GM11168 (cell line): Measurements from ENCODE around the gene DDX3X.
"Not testable (repeated sequence)": the region's sequence is repeated elsewhere in the genome, so short reads cannot be mapped to it uniquely, and the experiment has no call there.

Experiments
- in situ Hi-C: fragments of 300-500 bp; cut with MboI; formaldehyde crosslinking; loops from one replicate; pipeline ENCODE4 v1.12.0; 2022; ENCODE audit warnings: low sequenced_read_pairs; ENCODE audit not compliant: unreplicated experiment

DDX3X gene

DNA sequence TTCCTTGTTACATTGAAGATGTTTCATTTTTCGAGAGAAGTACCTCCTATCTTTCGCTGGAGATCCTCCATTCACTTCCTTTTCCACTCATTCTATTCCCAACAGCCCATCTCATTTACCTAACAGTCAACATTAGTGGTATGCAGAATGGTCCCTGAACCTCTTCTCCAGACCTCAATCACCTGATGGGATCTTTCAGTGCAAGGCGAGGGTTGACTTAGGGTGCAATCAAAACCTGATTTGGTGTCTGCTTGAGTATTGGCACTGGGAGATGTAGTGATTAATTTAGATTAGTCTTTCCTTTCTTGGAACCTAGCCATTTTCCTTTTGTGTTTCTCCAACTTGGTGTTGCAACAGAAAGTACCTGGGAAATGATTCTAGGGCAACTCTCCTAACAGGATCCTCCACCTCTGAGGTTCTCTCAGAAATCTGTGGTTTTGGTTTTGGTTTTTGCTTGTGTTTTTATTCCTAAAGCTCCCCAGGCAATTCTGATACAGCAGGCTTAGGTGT is 18.4 kb downstream of the DDX3X start:
- in situ Hi-C loops = no loop called here

DNA sequence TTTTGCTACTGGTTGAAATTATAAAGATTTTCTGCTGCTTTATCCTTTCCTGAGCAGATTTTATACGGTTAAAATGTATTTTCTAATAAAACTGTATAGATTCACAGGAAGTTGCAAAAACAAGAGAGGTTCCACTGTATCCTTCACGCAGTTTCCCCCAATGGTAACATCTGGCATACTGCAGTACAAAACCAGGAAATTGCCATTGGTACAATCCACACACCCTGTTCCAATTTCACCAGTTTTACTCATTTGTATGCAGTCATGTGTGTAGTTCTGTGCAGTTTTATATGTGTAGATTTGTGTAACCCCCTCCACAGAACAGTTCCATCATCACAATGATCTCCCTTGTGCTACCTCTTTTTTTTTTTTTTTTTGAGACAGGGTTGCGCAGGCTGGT is 20.0 kb downstream of the DDX3X start:
- in situ Hi-C loops = no loop called here

DNA sequence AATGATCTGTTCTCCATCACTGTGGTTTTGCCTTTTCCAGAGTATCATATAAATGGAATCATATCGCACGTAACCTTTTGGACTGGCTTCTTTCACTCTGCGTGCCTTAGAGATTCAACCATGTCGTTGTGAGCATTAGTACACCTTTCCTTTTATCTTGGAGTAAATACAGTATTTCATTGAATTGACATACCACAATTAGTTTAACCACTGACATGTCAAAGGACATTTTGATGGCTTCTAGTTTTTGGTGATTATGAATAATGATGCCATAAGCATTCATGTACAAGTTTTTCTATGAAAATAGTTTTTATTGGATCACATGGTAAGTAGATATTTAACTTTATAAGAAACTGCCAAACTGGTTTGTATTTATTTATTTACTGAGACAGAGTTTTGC is 35.2 kb downstream of the DDX3X start:
- in situ Hi-C loops = no loop called here

DNA sequence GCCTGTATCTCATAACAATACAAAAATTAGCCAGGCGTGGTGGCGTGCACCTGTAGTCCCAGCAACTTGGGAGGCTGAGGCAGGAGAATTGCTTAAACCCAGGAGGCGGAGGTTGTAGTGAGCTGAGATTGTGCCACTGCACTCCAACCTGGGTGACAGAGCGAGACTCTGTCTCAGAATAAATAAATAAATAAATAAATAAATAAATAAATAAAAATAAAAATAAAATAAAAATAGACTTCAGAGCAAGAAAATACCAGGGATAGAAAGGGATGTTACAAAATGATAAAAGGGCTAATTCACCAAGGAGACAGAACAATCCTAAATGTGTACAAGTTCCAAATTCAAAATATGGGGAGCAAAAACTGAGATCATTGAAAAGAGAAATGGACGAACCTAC is 37.6 kb downstream of the DDX3X start:
- in situ Hi-C loops = not testable (repeated sequence)

DNA sequence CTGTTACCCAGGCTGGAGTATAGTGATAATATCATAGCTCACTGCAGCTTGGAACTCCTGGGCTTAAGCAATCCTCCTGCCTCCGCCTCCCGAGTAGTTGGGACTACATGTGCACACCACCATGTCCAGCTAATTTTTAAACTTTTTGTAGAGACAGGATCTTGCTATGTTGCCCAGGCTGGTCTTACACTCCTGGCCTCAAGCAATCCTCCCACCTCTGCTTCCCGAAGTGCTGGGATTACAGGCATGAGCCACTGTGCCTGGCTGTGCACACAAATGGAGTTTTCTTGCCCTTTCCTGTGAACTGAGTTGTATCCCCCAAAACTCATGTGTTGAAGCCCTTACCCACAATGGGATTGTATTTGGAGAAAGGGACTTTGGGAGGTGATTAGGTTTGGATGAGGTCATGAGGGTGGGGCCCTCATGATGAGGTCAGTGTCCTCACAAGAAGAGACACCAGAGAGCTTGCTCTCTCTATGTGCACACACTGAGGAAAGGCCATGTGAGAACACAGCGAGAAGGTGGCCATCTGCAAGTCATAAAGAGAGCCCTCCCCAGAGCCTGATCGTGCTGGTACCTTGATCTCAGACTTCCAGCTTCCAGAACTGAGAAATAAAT is 40.1 kb downstream of the DDX3X start:
- in situ Hi-C loops = no loop called here

DNA sequence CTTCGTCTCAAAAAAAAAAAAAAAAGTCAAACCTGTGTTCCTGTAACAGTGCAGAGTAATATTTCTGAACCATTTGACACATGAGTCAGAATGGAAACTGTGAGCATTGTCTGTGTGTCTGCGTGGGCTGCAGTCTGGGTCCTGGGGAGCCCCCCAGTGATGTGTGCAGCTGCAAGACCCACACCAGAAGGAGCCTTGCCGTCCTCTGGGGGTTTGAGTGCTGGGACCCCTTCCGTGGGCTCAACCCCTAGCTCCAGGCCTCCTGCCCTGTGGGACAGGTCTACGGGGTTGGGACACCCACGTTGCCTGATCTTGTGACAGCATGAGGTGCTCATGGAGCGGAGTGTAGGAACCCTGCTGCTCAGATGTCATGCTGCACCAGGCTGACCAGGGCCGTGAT is 43.7 kb downstream of the DDX3X start:
- in situ Hi-C loops = no loop called here

DNA sequence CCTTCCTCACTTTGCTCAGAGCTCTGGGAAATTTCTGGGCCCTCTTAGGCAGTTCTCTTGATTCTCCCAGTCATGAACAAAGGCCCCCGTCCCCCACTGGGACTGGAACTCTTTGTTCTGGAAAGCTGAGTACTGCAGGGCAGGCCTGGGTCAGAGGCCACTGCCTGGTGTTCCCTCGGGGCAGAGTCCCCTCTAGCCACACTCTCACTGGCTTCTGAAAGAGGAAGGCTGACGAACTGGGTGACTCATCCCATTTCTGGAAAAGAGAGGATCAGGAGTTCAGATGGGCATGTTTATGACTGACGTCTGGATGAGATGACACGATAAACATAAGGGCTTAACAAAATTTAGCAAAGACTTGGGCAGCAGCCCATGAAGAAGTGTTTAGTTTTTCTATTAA is 47.7 kb downstream of the DDX3X start:
- in situ Hi-C loops = no loop called here

DNA sequence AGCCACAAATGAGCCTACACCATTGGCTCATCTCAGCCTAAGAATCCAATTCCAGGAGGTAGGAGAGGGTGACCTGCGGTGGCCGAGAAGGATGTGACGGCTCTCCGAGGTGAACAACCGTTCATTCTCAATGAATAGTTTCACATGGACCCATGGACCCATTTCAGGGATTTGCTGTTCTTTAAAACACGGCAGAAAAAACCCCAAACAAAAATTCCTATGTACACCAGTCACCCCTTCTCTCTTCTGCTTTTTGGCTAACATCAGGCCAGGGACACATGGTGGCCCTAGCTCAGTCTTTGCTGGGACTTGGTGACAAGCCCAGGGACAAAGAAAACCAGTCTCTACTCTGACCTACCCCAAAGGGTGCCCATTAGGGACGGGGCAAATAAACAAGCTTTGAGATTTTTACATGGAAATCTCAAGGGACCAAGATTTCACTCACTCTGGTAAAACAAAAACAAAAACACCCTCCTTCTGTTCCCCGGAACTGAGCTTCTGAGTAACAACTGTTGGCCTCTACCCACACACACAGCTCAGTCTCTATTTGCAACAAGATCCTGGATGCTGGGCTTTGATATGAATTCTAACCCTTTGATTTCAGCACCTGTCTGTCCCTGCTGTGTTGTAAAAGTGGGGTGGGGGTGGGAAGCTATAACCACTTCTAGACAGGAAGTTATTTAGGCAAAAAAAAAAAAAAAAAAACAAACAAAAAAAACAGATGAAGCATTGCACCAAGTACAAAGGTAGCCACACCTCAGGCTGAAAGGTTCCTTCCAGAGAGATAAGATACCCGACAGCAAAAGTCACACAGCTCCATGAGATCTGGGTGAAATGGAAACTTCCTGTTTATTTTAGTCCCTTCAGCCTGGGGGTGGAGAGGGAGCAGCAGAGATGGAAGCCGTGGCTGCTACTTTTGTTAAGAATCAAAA is 49.0 kb downstream of the DDX3X start:
- in situ Hi-C loops = no loop called here

DNA sequence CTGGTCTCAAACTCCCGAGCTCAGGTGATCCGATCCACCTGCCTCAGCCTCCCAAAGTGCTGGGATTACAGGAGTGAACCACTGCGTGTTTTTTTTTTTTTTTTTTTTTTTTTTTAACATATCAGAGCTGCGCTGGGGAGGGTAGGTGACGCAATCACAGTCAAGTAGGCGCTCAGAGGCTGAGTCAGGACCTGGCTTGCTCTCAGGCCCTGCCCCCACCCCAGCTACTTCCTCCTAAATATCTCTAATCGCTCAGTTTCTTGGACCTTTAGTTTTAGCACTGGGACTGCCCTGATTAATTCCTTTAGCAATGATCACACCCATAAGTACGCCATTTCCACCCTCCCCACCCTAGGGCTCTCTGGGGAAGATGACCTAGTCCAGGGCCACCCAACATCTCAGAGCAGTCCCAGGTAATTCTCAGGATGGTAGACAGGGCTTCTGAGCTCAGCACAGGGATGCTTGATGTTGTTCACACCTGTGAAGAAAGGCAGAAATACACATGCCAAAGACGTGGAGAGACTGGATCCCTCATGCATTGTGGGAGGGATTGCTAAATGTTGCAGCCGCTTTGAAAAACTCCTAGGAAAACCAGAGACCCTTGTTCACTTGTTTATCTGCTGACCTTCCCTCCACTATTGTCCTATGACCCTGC is 50.2 kb downstream of the DDX3X start:
- in situ Hi-C loops = no loop called here

DNA sequence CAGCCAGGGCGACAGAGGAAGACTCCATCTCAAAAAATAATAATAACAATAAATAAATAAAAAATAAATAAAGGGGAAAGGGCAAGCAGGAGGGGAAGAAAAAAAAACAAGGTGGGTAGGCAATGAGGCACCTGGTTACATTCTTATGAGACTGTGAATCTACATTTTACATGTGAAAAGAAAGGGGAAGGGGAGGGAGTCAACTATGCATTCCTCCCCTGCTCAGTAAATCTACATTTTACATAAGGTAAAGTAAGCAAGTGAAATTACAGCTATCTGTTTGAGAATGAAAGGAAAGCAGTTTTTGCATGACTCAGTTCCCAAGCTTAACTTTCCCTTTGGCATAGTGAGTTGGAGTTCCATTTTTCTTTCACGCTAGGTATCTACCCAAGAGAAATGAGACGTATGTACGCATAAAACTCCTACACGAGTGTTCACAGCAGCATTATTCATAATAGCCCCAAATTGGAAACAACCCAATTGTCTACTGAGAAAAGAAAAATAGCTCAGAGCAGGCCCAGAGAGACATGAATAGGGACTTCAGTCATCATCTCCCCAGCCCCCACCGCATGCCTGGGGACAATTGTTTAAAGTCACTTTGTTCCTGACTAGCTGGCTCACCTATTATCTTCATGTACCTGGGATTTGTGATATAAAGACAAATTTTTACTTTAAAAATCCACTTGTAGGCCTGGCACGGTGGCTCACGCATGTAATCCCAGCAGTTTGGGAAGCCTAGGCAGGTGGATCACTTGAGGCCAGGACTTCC is 52.4 kb downstream of the DDX3X start:
- in situ Hi-C loops = no loop called here

DNA sequence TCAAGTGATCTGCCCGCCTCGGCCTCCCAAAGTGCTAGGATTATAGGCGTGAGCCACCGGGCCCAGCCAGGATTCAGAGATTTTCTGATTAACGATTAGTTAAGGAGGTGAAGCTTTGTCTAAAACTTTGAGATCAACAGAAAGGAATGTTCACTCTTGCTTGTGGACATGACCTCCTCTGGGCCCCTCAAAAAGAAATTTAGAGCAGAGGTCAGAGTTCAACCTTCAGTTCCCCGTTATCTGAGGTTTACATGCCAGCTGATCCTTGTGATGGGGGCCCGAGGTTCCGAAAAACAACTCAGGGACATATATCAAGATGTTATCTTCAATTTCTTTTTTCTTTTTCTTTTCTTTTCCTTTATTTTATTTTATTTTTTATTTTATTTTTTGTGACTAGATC is 54.6 kb downstream of the DDX3X start:
- in situ Hi-C loops = no loop called here

DNA sequence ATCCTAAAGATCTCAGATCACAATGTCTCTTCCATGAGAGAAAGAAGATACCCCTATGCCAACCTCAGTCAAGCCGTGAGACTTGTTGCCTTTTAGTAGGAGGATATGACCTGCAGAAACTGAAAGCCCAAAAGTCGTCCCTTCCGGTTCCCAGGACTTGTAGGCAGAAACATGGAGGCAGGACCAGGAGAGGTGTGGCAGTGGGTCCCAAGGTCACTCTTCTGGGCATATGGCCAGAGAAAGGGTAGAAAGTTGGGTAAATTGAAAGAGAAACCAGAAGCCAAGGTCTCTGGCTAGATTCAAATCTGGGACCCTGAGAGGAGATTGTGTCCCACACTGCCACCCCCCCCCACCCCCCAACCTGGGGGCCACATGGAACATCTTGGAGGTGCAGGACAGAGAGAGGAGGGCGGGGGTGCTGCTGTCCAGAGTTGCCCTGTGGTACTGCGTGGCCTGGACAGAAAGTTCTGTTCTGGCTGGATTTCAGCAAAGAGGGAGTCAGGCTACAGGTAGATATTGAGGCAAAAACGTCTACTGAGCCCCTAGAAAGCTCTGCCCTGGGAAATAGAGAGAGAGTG is 55.4 kb downstream of the DDX3X start:
- in situ Hi-C loops = no loop called here

DNA sequence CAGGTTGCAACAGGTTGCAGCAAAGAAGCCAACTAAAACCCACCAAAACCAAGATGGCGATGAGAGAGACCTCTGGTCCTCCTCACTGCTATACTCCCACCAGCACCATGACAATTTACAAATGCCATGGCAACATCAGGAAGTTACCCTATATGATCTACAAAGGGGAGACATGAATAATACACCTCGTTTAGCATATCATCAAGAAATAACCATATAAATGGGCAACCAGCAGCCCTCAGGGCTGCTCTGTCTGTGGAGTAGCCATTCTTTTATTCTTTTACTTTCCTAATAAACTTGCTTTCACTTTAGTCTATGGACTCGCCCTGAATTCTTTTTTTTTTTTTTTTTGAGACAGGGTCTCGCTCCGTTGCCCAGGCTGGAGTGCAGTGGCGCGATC is 56.6 kb downstream of the DDX3X start:
- in situ Hi-C loops = not testable (repeated sequence)

DNA sequence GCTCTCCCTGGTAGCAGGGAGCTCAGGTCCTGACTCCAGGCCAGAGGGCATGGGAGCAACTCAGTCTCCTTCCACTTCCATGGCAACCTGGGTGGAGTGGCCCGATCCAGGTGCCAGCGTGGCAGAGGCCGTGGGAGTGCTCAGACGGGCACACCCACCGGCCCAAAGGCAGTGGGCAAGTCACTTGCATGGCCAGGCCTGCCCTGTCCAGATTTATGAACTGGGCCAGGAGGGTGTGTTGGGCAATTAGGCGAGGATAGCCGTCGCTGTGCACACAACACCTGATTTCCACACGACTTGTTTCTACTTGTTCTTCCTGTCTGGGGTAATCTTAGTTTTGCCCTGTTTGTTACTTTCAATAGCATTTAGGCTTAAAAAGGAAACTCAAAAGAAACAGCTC is 57.6 kb downstream of the DDX3X start:
- in situ Hi-C loops = no loop called here

DNA sequence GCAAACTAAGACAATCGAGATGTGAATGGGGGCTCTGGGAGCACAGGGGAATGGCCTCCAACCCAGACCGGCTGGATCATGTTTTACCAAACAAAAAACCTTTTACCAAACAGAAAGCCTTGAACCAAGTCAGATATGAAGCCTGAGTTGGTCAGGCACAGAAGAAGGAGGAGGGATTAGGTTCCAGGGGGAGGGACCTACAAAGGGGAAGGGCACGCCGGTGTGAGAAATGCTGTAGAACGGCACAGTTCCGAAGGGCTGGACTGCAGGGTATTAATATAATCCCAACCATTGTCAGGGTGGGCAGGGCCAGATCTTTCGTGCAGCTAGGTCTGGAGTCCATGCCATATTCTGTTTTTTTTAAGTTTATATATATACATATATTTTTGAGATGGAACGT is 60.3 kb downstream of the DDX3X start:
- in situ Hi-C loops = no loop called here

DNA sequence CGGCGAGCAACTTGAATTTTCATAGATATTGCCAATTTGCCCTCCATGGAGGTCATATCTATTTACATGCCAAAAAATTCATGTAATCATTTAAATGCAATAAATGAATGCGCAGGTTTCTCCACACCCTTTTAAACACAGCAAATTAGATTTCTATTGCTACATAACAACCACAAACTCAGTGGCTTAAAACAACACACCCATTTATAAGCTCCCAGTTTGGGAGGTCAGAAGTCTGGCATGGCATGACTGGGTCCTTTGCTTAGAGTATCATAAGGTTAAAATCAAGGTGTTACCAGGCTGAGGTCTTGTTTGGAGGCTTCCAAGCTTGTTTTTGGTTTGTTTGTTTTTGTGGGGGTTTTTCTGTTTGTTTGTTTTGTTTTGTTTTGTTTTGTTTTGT is 63.3 kb downstream of the DDX3X start:
- in situ Hi-C loops = no loop called here

DNA sequence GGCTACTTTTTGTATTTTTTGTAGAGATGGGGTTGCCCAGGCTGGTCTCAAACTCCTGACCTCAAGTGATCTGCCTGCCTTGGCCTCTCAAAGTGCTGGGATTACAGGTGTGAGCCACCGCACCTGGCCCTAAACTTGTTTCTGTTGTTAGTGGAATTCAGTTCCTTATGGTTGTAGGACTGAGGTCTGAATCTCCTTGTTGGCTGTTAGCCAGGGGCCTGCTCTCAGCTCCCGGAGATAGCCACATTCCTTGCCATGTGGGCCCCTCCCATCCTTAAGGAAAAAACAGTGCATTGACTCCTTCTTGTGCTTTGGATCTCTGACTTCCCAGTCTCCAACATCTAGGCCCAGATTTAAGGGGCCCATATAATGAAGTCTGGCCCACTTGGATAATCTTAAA is 63.8 kb downstream of the DDX3X start:
- in situ Hi-C loops = no loop called here

DNA sequence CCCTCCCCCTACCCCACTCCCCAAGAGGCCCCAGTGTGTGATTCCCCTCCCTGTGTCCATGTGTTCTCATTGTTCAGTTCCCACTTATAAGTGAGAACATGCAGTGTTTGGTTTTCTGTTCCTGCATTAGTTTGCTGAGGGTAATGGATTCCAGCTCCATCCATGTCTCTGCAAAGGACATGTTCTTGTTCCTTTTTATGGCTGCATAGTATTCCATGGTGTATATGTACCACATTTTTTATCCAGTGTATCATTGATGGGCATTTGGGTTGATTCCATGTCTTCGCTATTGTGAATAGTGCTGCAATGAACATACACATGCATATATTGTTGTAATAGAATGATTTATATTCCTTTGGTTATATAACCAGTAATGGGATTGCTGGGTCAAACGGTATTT is 68.6 kb downstream of the DDX3X start:
- in situ Hi-C loops = not testable (repeated sequence)

DNA sequence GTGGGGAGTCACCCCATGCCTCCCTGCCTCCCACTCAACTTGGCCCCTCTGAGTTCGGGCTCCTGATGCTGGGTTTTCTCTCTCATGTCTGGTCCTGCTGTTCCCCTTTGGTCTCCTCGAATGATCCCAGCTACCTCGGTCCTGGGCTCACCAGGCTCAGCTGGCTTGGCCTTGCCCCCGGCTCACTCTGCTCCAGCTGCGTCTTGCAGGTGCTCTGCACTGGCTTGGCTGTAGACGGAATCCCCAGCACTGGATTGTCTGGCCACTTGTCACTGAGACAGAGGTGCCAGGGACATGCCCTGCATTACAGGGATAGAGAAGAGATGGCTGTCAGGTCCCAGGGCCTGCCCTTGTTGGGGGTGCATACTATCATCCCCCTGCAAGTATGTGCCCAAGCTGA is 71.6 kb downstream of the DDX3X start:
- in situ Hi-C loops = no loop called here

DNA sequence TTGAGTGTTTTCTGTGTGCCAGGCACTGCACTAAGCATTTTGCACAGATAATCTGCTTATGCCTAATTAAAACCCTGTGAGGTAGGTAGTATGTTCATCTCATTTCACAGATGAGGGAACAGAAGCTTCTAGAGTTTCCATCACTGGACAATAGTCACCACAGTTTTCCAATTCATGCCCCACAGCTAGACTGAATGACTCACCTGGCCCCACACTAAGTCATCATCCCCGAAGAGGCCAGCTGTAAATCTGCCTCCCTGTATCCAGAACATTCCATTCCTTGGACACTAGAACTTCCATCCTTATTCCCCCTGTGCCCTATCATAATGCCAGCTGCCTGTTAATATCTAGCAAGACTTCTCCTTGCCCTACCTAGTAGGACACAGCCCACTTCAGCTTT is 72.2 kb downstream of the DDX3X start:
- in situ Hi-C loops = no loop called here
